Measurements from ENCODE around the gene FRMD4A. TPM values are rescaled to one million over a fixed set of nuclear protein-coding genes. Genes with fewer than 3 reads are reported as not detected.

The FRMD4A gene
- total RNA-seq, 1 experiment from 2014 or later: not detected

DNA sequence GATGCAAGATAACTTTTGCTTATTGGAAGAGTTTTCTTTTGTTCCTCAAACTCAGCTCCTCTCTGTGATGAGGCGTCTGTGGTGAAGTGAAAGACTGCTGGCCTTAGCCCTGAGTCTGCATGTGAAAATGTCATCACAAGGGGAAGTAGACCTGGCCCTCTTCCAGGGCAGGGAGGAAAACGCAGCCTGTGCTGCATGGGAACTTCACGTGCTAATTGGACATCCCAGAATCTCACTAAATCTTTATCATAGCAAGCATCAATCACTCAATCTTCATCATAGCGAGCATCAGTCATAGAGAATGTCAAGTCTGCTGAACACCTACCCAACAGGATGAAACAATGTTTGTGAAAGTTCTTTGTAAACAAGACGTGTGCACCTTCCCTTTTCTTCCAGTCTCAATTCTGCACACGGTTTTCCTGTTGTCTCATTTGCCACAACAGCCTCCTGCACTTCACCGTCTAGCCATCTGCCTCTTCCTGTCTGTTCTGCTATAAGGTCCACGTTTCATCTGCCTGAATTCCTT lies 314.6 kb downstream of the FRMD4A start:
- no peak overlapping the region for H2AFZ ChIP-seq (ENCODE audit: low read length)
- H4K20me1 ChIP-seq (ENCODE audit: insufficient read depth, low read depth, low read length): no peaks in the 10 kb centered on the region
- H3K4me3 ChIP-seq (ENCODE audit: low read length): no peak overlapping the region
- H3K9me2 ChIP-seq (replicated peaks; ENCODE audit: insufficient read depth, low read length): no peaks in the 10 kb centered on the region
- H3K27me3 ChIP-seq (ENCODE audit: low read length): no peaks in the 10 kb centered on the region
- no peaks in the 10 kb centered on the region for H3K9me3 ChIP-seq (ENCODE audit: low read length)
- no peak overlapping the region for H3K27ac ChIP-seq (ENCODE audit: low read length)
- H3K79me2 ChIP-seq (ENCODE audit: low read length): no peaks in the 10 kb centered on the region
- no peak for DNase-seq
- no peak overlapping the region for H3K4me2 ChIP-seq (ENCODE audit: low read depth, low read length, poor library complexity, severe bottlenecking)
- H3K9ac ChIP-seq (ENCODE audit: low read length): no peak overlapping the region
- no peaks in the 10 kb centered on the region for H3K36me3 ChIP-seq (ENCODE audit: insufficient read depth, low read length)
- H3K4me1 ChIP-seq (ENCODE audit: low read length): no peaks in the 10 kb centered on the region

GRCh38 chr10:14014423-14014822 lies 316.3 kb downstream of the FRMD4A start:
- no peaks in the 10 kb centered on the region for H3K4me1 ChIP-seq (ENCODE audit: low read length)
- no peaks in the 10 kb centered on the region for H4K20me1 ChIP-seq (ENCODE audit: insufficient read depth, low read depth, low read length)
- no peaks in the 10 kb centered on the region for H3K9me2 ChIP-seq (replicated peaks; ENCODE audit: insufficient read depth, low read length)
- H3K9me3 ChIP-seq (ENCODE audit: low read length): no peaks in the 10 kb centered on the region
- no peaks in the 10 kb centered on the region for H3K79me2 ChIP-seq (ENCODE audit: low read length)
- H3K27me3 ChIP-seq (ENCODE audit: low read length): no peaks in the 10 kb centered on the region
- no peak overlapping the region for H3K4me2 ChIP-seq (ENCODE audit: low read depth, low read length, poor library complexity, severe bottlenecking)
- H3K36me3 ChIP-seq (ENCODE audit: insufficient read depth, low read length): no peaks in the 10 kb centered on the region
- H3K9ac ChIP-seq (ENCODE audit: low read length): no peak overlapping the region
- H3K27ac ChIP-seq (ENCODE audit: low read length): no peak overlapping the region
- DNase-seq: no peak
- no peak overlapping the region for H2AFZ ChIP-seq (ENCODE audit: low read length)
- H3K4me3 ChIP-seq (ENCODE audit: low read length): no peak overlapping the region

- Histone ChIP-seq H3K27ac (ENCODE audit: low read length) (no peak overlapping the region), H3K9ac (ENCODE audit: low read length) (no peak overlapping the region), H3K79me2 (ENCODE audit: low read length) (no peaks in the 10 kb centered on the region), H3K4me1 (ENCODE audit: low read length) (no peaks in the 10 kb centered on the region), H3K9me3 (ENCODE audit: low read length) (no peaks in the 10 kb centered on the region), H3K4me3 (ENCODE audit: low read length) (no peak overlapping the region), H3K27me3 (ENCODE audit: low read length) (no peaks in the 10 kb centered on the region), H4K20me1 (ENCODE audit: insufficient read depth, low read depth, low read length) (no peaks in the 10 kb centered on the region), H2AFZ (ENCODE audit: low read length) (no peak overlapping the region), H3K36me3 (ENCODE audit: insufficient read depth, low read length) (no peaks in the 10 kb centered on the region), H3K9me2 (replicated peaks; ENCODE audit: insufficient read depth, low read length) (no peaks in the 10 kb centered on the region), H3K4me2 (ENCODE audit: low read depth, low read length, poor library complexity, severe bottlenecking) (no peak overlapping the region)
- DNase-seq: no peak
Observed at GRCh38 chr10:14010769-14011574, 319.8 kb downstream of the FRMD4A start.

DNA sequence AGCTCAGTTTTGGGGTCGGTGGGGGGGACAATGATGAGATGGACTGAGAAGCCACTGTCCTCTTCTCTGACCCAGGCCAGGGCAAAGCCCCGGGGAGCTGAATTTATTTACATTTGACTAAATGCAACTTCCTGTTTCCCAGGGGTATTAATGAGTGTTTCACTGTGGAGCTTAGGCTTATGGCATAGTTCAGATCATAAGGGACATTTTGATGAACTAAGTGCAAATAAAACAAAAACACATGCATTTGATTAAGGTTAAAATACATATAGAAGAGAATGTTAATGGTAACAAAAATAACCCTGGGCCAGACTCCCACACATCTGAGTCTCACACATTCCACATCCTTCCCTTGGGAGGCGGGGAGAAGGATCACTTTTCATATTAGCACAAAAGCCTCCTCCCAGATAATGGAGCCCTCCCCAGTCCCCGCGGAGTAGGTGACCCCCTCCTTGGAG lies 320.6 kb downstream of the FRMD4A start:
- Histone ChIP-seq H3K27me3 (ENCODE audit: low read length) (no peaks in the 10 kb centered on the region), H3K9me2 (replicated peaks; ENCODE audit: insufficient read depth, low read length) (no peaks in the 10 kb centered on the region), H2AFZ (ENCODE audit: low read length) (no peak overlapping the region), H3K9me3 (ENCODE audit: low read length) (no peaks in the 10 kb centered on the region), H3K9ac (ENCODE audit: low read length) (no peak overlapping the region), H3K4me2 (ENCODE audit: low read depth, low read length, poor library complexity, severe bottlenecking) (no peak overlapping the region), H3K27ac (ENCODE audit: low read length) (no peak overlapping the region), H3K4me3 (ENCODE audit: low read length) (no peak overlapping the region), H3K36me3 (ENCODE audit: insufficient read depth, low read length) (no peaks in the 10 kb centered on the region), H3K79me2 (ENCODE audit: low read length) (no peaks in the 10 kb centered on the region), H3K4me1 (ENCODE audit: low read length) (no peaks in the 10 kb centered on the region), H4K20me1 (ENCODE audit: insufficient read depth, low read depth, low read length) (no peaks in the 10 kb centered on the region)
- no peak for DNase-seq

DNA sequence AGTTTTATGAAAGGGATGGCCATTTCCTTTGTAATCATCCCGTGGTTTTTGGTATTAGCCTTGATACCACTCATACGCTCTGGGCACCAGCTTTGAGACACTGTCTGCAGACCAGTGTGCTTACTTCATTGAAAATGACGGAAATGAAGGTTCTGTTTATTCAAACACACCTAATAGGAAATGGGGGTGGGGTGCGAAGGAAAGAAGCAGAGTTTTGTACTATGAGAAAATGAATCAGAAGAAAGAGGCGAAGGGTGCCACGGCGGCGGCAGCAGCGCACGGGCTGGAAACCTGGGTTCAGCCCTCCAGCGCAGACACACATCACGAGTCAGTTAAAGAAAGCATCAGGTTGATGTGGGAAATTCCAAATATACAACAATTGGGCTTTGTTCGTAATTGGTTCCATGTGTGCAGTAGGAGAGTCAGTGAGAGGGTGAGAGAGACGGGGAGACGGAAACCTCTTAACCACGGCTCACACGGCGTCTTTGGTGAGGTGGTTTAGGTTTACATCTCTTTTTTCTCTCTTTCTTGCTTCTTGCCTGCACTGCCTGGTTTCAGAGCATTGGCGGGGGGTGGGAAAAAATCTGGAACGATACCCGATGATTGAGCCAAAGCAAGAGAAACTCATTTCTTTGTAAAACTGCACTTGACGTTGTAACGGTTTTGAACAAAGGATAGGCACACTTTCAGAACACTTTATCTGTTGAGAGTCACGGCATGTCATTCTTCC lies 321.2 kb downstream of the FRMD4A start:
- Histone ChIP-seq H3K9me3 (ENCODE audit: low read length) (no peaks in the 10 kb centered on the region), H3K9ac (ENCODE audit: low read length) (no peak overlapping the region), H3K9me2 (replicated peaks; ENCODE audit: insufficient read depth, low read length) (no peaks in the 10 kb centered on the region), H3K79me2 (ENCODE audit: low read length) (no peaks in the 10 kb centered on the region), H3K36me3 (ENCODE audit: insufficient read depth, low read length) (no peaks in the 10 kb centered on the region), H3K4me2 (ENCODE audit: low read depth, low read length, poor library complexity, severe bottlenecking) (no peak overlapping the region), H4K20me1 (ENCODE audit: insufficient read depth, low read depth, low read length) (no peaks in the 10 kb centered on the region), H2AFZ (ENCODE audit: low read length) (no peak overlapping the region), H3K27me3 (ENCODE audit: low read length) (no peaks in the 10 kb centered on the region), H3K27ac (ENCODE audit: low read length) (no peak overlapping the region), H3K4me3 (ENCODE audit: low read length) (no peak overlapping the region), H3K4me1 (ENCODE audit: low read length) (no peaks in the 10 kb centered on the region)
- no peak for DNase-seq

DNA sequence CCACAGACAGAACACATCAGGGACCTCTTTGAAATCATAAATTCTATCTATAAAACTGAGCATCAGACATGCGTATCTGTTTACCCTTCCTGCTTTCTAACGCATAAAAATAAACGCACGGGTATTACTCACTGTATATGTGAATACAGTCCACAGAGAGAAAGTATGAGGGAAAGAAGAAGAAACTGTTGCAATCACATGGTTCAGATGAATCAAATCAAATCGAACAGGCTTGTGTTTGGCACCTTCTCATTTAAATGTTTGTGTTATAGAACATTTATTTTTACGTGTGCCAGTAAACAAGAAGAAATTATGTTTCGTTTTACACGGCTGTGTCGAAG lies 322.0 kb downstream of the FRMD4A start:
- Histone ChIP-seq H3K27ac (ENCODE audit: low read length) (no peak overlapping the region), H2AFZ (ENCODE audit: low read length) (no peak overlapping the region), H3K9me2 (replicated peaks; ENCODE audit: insufficient read depth, low read length) (no peaks in the 10 kb centered on the region), H3K4me2 (ENCODE audit: low read depth, low read length, poor library complexity, severe bottlenecking) (no peak overlapping the region), H3K4me1 (ENCODE audit: low read length) (no peaks in the 10 kb centered on the region), H3K79me2 (ENCODE audit: low read length) (no peaks in the 10 kb centered on the region), H3K36me3 (ENCODE audit: insufficient read depth, low read length) (no peaks in the 10 kb centered on the region), H3K9ac (ENCODE audit: low read length) (no peak overlapping the region), H3K4me3 (ENCODE audit: low read length) (no peak overlapping the region), H3K27me3 (ENCODE audit: low read length) (no peaks in the 10 kb centered on the region), H3K9me3 (ENCODE audit: low read length) (no peaks in the 10 kb centered on the region), H4K20me1 (ENCODE audit: insufficient read depth, low read depth, low read length) (no peaks in the 10 kb centered on the region)
- DNase-seq: no peak

GRCh38 chr10:14004536-14004935 lies 326.2 kb downstream of the FRMD4A start:
- Histone ChIP-seq H3K9me3 (ENCODE audit: low read length) (no peaks in the 10 kb centered on the region), H3K36me3 (ENCODE audit: insufficient read depth, low read length) (no peaks in the 10 kb centered on the region), H3K4me3 (ENCODE audit: low read length) (no peak overlapping the region), H3K9me2 (replicated peaks; ENCODE audit: insufficient read depth, low read length) (no peaks in the 10 kb centered on the region), H3K4me1 (ENCODE audit: low read length) (no peaks in the 10 kb centered on the region), H3K9ac (ENCODE audit: low read length) (no peak overlapping the region), H3K27ac (ENCODE audit: low read length) (no peak overlapping the region), H2AFZ (ENCODE audit: low read length) (no peak overlapping the region), H3K4me2 (ENCODE audit: low read depth, low read length, poor library complexity, severe bottlenecking) (no peak overlapping the region), H3K27me3 (ENCODE audit: low read length) (no peaks in the 10 kb centered on the region), H4K20me1 (ENCODE audit: insufficient read depth, low read depth, low read length) (no peaks in the 10 kb centered on the region), H3K79me2 (ENCODE audit: low read length) (no peaks in the 10 kb centered on the region)
- DNase-seq: no peak

- Histone ChIP-seq H3K27ac (ENCODE audit: low read length) (no peak overlapping the region), H3K9ac (ENCODE audit: low read length) (no peak overlapping the region), H3K4me3 (ENCODE audit: low read length) (no peak overlapping the region), H3K9me3 (ENCODE audit: low read length) (no peaks in the 10 kb centered on the region), H4K20me1 (ENCODE audit: insufficient read depth, low read depth, low read length) (no peaks in the 10 kb centered on the region), H3K4me2 (ENCODE audit: low read depth, low read length, poor library complexity, severe bottlenecking) (no peak overlapping the region), H2AFZ (ENCODE audit: low read length) (no peak overlapping the region), H3K9me2 (replicated peaks; ENCODE audit: insufficient read depth, low read length) (no peaks in the 10 kb centered on the region), H3K4me1 (ENCODE audit: low read length) (no peaks in the 10 kb centered on the region), H3K36me3 (ENCODE audit: insufficient read depth, low read length) (no peaks in the 10 kb centered on the region), H3K79me2 (ENCODE audit: low read length) (no peaks in the 10 kb centered on the region), H3K27me3 (ENCODE audit: low read length) (no peaks in the 10 kb centered on the region)
- DNase-seq: no peak
Observed at GRCh38 chr10:14003517-14004184, 327.1 kb downstream of the FRMD4A start.

Measured in Karpas-422 (cell line).